GM20431 (cell line): ENCODE data around the gene ARHGAP26.

ENCODE experiments used
- in situ Hi-C: fragments of 300-500 bp; cut with MseI, MboI; formaldehyde crosslinking; loops from one replicate; pipeline ENCODE4 v1.15.0; 2020; ENCODE audit warnings: low sequenced_read_pairs; ENCODE audit not compliant: unreplicated experiment

The ARHGAP26 gene

DNA sequence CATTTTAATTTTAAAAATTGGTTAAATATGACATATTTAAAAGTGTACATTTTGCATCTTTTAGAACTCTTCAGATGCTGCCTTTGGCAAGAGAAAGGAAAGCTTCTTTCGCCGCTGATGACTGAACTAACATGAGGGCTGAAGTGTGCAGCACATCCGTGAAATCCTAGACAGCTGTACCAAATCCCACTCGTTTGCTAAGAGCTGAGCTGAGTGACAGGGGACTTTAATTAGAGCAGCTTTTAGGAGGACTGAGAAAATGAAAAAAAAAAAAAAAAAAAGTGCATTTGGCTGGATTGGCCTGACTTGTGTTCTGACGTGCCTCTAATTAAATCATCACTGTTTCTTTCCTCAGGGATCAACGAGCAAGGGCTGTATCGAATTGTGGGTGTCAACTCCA, 271.3 kb downstream of the ARHGAP26 start:
- in situ Hi-C loops, result no loop called here

DNA sequence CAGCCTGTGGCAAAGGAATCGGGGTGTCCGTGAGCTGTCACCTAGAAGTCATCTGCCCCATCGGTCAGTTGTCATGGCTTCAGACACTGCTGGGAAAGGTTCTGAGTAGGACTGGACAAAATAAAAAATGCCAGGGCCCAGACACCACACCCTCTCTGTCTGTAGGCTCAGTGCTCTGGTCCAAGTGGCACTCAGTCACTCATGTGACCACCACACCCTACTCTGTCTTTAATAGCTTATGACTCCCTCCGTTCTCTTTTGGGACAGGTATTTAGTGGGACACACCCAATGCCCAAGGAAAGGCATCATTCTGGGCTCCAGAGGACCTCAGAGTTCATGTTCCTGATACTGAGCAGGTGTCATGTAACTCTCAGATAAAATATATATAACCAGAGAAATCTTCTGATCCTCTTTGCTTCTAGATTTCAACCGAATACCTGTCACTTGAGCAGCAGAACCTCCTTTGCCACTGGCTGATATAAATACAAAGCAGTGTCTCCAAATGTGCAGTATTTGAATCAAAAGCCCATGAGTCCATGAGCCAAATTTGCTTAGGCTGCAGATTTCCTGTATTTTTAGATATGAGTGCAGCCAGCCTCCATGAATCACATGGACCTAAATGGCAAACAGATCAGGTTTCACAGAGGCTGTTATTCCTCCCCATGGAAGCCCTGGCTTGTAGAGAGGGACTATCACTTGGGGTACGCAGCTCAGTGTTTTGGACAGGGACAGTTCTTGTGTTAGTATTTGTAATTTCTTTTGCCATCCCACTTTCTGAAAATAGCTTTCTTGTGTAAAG, 272.0 kb downstream of the ARHGAP26 start:
- in situ Hi-C loops, result no loop called here

DNA sequence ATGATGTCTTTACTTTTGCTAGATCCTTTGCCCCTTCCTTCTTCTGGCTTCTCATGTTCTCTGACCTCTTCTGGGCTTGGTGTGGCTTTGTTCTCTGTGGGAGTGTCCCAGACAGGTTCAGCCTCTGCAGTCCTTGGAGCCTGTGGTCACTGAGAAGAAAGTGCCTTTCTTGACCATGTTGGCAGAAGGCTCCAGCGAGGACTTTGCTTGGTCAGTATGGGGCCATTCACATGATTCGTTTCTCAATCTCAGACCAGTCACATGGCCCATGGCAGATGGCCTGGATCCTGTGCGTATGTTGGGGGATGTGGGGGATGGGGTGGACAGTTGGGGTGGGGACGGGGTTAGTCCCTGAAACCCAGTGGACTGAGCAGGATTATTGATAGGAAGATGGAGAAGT, 274.1 kb downstream of the ARHGAP26 start:
- in situ Hi-C loops, result no loop called here

DNA sequence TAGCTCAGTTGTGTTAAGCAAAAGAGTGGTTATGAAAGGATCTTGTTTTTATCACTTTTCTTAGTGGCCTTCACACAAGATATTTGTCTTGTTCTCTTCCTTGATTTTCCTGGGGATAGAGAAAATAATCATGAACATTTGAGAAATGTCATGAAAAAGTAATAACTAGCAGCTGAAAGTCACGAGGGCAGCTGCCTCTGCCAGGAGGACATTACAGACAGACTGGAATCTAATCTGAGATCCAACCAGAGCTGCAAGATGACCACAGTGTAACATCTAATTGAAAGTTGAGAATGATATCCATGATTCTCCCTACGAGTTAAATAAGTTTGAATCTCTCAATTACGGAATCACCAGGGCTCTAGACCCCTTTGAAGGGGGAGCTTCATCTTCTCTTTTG, 274.9 kb downstream of the ARHGAP26 start:
- in situ Hi-C loops, result no loop called here

DNA sequence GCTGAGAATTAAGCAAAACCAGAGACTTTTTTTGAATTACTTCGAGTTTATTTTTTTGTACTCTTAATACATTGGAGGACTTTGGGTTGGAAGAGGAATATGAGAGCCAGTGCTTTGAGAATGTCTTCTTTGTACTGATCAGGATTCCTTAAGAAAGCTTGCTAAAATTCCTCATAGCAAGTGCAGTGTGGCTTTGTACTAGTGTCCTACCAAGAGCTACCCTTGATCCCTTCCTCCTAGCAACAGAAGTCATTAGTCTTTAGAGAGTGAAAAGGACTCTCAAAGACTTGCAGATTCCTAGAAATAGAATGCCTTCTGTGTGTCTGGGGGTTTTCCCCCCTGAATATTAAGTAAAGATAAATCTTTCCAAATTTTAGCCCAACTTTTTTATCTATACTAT, 276.1 kb downstream of the ARHGAP26 start:
- in situ Hi-C loops, result no loop called here

DNA sequence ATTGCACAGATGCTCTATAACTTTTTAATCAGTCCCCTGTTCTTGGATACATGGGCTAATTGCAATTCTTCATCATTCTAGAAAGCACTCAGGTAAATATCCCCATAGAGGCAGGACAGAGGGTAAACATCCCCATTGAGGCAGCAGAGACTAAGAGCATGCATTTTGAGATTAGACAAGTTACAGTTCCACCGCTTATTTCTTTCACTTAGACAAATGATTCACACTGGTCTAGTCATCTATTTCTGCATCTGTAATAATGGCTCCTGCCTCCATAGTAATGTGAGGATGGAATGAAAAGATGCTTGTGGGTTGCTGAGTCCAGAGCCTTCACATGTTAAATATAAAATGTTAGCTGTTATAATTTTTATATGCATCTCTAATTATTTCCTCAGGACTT, 276.9 kb downstream of the ARHGAP26 start:
- in situ Hi-C loops, result no loop called here

DNA sequence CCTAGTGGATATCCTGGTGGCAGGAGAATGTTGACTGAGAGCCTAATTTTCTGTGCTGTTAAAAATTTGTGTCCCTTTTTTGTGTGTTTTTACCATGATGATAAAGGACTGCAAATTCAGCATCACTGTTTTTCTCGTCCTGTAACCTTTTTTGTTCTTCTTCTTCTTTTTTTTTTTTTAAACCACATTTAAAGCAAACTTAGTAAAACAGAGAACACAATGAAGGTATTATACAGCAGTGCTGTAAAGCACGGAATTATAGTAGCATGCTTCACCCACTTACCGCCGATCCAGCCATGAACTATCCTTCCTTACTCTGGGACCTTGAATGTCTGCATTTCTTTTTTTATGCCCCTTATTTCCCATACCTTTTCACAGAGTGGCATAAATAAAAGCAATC, 280.0 kb downstream of the ARHGAP26 start:
- in situ Hi-C loops, result no loop called here

DNA sequence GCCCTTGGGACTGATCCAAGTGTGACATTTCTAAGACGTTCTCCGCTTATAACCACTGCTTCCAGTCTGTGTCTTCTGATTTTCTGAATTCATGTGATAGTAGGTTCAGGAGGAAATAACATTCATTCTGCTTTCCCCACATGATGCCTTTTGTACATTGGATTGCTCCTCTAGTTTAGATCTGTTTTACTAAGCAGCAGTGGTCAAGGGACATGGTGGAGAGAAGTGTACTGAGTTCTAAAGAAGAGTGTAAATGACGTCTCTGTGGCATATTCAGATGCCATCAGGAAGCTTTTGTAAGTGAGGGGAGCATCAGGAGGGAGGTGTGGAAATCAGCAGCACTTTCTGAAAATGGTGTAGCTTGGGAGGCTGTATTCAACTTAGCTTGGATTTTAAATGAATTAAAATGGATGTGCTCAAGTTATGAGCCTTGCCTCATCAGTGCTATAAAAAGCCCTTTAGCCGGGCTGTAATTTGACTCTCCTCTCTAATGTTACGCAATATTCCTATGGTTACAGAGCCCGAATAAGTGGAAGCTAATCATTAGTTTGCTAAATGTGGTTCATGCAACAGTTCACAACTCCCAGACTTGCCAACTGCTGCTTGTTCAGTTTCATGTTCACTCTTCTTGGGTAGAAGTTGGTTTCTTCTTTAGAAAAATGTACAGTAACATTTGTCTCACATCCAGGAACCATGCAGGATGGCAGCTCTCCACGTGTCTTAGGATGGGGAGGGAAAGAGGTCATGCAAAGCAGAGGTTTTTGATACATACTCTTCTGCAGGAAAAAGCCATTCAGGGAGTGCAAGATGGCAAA, 281.3 kb downstream of the ARHGAP26 start:
- in situ Hi-C loops, result no loop called here

DNA sequence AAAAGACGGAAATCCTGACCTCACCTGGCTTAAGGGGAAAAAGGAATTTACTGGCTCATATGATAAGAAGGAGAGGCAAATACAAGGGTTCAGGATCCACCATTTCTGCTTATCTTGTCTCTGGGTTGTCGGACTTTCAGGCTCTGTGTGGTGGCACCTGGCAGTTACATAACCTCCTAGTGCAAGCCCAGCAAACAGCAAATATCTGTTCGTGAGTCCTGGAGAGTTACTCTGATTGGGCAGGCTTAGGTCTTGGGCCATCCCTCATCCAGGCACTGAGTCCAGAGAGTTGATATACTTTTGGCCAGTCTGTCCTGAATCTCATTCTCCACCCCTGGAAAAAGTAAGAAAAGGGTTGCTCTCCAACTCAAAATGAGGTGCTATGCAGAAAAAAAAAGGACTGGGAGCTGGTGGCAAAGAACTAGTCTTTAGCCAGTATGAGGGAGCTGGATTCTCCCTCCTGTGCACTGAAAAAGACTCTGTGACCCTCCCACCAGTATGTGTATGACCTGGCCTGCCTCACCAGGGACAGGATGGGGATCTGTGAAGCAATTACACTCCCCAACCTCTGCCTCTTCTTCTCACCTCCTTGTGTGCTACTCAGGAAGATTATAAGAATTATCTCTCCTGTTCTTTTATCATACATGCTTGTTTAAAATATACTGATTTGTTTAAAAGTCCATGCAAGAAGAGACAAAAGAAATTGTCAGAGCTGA, 282.9 kb downstream of the ARHGAP26 start:
- in situ Hi-C loops, result no loop called here

DNA sequence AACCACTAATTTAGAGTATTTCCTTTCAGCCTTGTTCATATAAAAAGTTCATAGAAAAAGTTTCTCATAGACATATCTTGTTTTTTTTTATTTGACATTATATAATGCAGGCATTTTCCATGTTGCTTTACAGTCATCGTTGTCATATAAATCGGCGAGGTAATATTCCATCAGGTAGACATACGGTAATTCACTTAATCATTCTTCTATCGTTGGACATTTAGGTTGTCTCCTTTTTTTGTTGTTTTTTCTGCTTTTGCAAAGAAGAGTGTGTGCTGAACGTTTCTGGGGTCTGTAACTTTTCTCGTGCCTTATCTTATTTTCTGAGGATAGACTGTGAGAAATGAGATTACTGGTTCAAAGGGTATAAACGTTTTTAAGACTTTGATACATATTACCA, 283.6 kb downstream of the ARHGAP26 start:
- in situ Hi-C loops, result no loop called here

DNA sequence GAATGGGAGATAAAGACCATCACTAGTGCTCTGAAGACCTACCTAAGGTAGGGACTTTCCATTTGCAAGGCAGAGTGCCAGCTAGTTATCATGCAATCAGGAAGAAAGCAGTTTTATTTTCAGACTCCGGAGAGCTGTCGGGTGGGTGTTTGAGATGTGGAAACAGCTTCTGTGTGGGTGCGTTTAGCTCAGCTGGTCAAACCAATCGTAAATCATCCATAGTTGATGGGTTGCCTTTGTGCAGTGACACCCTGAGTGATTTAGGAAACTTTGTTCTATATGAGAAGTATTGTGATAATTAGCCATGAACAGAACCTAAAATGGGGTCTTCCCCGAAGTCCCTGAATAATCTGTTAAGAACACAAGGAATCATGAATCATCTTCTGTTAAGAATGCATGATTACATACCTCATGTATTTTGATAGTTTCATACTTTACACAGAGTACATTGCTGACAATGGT, 284.3 kb downstream of the ARHGAP26 start:
- in situ Hi-C loops, result no loop called here

DNA sequence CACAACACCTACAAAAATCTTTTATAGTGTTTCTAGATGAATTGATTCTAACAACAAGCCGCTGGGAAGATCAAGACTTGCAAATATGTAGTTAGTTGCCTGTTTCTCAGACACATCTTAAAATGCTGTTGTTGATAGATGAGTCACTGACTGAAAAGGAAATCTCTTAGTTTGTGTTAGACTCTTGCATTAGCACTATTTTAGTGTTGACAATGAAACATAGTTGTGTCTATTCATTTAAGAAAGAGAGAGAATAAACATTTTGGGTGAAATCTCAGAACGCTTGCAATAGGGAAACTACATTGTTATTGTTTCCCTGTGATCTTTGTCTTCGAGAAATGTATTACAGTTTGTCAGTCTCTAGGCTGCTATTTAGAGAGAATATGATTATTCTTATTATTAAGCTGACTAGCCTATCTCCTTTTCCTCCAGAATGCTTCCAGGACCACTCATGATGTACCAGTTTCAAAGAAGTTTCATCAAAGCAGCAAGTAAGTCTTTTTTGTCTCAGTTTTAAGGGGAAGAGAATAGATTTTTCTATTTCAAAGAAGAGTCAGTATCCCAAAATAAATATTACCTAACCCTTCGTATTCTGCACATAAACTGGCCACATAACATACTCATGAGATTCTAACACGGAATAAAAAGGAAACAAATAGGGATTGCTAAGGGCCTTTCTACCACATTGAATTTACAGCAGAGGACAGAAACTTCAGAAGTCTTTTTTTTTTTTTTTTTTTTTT, 285.6 kb downstream of the ARHGAP26 start:
- in situ Hi-C loops, result no loop called here

DNA sequence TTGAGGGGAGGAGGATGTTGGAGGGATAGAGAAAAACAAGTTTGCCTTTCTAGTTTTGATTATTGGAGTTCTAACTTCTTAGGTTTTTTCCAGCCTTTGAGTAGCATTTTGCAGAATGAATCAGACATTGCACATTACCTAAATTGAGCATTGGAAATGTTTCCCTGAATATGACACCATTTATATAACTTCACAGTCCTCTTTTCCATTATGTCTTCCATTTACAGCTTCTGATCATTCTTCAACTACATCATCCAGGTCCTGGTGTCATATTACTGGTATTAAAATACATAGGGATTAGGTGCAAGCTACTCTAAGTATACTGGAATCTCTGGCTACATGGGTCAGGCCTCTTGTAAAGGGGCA, 286.1 kb downstream of the ARHGAP26 start:
- in situ Hi-C loops, result no loop called here

DNA sequence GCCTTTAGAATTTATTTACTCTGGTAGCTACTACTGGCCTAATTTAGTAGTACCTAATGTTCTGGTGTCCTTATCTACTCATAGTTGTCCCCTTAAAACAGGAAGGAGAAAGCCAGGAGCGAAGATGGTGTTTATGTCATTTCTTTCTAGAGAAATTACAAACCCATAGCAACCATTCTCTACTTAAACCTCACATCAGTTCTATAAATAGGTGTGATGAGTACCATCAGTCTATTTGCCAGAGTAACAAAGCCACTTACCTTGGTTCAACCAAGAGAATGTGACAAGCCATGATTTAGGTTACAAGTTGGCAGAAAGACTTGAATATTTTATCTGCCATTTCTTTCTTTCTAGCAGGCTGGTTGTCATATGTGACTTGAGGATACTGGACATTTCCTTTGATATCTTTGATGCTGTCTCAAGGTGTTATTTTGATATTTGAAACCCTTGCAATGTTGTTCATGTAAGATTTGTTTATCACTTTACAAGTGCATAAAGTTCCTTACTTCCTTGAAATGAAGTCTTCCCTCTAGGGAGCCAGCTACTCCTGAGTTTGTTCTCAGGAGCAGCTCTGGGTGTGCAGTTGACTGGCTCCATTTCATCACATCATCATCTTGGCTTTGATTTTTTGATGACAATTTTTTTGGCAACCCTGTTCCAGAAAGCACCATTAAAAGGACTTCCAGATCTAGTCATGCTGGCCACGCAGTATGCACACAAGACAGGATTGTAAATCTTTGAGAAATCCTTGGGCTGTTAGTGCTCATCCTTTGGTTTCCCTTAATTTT, 286.8 kb downstream of the ARHGAP26 start:
- in situ Hi-C loops, result no loop called here

DNA sequence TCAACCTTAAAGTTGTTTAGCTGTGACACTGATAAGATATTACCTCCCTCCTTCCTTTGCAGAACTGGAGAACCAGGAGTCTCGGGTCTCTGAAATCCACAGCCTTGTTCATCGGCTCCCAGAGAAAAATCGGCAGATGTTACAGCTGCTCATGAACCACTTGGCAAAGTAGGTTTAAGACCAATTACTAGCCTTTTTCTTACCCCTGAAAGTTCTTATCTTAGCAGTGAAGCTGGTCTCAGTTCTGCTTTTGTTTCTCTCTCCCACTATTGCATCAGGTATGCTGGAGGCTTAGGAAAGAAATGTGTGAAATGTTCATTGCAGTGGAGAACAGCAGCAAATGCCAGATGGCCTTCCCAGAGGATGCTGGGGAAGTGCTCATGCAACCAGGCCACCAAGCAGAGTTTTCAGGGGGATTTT, 287.4 kb downstream of the ARHGAP26 start:
- in situ Hi-C loops, result no loop called here

DNA sequence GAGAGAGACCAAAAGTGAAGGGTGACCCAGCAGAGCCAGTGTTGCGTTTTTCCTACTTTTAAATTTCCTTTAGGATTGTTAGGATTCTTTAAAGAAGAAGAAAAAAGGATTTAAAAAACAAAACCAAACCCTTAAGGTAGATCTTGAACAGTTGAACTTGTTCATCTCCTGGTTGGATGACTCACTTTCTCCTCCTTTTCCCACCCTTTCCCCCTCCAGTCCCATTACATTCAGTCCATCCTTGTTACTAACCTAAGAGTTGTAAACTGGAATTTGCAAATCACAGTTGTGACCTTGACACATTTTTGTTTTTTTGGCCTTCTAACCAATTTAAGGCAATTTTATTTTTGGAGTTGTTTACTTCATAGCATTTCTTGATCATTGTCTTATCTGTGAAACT, 289.2 kb downstream of the ARHGAP26 start:
- in situ Hi-C loops, result no loop called here

DNA sequence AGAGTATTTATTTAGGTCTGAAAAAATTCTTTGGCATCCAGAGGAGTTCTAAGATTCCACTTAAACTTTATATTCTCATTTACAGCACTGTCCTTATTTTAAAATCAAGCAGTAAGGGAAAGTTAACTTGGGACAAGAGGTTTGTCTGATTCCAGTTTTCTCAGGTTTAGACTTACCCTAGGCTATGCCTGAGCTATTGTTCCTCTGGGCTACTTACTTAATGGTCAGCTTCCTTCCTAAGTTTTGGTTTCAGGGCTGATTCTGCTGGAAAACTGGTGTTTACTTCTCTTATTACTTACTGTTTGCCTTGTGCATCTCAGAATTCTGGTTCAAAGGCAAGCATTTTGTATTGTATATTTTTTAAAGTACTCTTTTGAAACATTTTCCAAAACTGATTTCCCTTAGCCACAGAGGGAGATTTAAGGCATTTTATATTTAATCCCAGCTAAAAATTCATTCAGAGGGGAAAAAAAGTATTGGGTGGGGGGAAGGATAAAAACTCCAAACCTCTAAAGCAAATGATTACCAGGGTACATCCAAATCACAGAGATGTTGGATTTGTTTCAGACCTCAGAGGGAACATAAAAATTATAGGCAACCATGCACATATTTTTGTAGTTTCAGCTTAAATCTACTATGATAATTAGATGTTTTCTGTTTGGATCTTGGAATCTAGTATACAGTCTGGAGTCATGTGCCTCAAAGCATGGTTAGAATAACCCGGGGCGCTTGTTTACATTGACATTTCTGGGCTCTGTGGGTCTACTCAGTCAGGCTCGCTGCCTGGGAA, 290.0 kb downstream of the ARHGAP26 start:
- in situ Hi-C loops, result no loop called here

DNA sequence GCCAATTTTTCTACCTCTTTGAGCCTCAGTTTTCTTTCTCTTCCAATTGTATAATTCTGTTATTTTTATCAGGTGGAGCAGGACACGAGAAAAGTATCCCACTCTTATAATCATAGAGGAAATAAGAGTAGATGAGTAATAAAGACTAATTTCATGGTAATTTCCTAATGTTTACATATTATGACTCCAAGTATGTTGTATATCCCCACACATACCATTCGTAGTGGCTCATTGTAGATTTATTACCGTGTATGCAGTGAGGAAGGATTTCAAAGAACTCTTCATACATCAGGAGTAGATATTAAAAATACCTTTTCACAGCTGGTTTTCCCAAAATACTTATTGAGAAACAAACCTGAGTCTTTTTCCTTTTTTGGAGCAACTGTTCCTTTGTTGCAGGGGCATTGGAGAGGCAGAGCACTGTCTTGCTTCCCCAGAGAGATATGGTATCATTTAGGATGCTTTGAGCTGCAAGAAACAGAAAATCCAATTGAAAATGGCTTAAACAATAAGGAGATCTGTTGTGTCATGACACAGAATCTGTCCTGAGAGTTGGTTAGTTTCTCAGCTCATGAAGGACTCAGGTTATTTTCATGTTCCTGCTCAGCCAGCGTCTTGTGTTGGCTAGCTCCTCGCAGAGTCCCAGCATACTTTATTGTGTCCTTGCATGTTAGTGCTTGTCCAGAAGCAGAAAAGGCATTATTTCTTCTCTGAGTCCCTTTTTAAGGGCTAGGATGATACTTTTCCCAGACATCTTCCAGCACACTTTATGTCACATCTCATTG, 291.2 kb downstream of the ARHGAP26 start:
- in situ Hi-C loops, result no loop called here
